Vagina (tissue), 2 donors: ENCODE measurements around the gene ATRN. TPM values are rescaled to one million over a fixed set of nuclear protein-coding genes. Genes with fewer than 3 reads are reported as not detected.

ENCODE experiments used
- DNase-seq, 2 donors: peaks; one replicate each; pipeline ENCODE4 v3.0.0-alpha.2; 2017; ENCODE audit errors: extremely low spot score in 2 of 2
- H3K27ac ChIP-seq: fragments of 200-600 bp; sonication (generic); one replicate; pipeline ENCODE4 v1.5.1; 2019
- H3K27me3 ChIP-seq: fragments of 200-600 bp; sonication (generic); one replicate; pipeline ENCODE4 v1.5.1; 2019
- H3K36me3 ChIP-seq, 2 donors: fragments of 200-600 bp; sonication (generic); one replicate each; pipeline ENCODE4 v1.5.1; 2017 to 2019
- H3K4me1 ChIP-seq: fragments of 200-600 bp; sonication (generic); one replicate; pipeline ENCODE4 v1.5.1; 2019
- H3K4me3 ChIP-seq, 2 donors: fragments of 200-600 bp; sonication (generic); 1 replicate in 1 of 2; 2 replicates in 1 of 2; pipeline ENCODE4 v1.5.1; 2016 to 2019
- H3K9me3 ChIP-seq: fragments of 200-600 bp; sonication (generic); one replicate; pipeline ENCODE4 v1.5.1; 2019
- POLR2A ChIP-seq, 2 donors: fragments of 450-650 bp; IDR thresholded peaks; one replicate each; pipeline ENCODE4 v1.6.1; 2017; ENCODE audit warnings: antibody characterized with exemption in 2 of 2, mild to moderate bottlenecking in 2 of 2, moderate library complexity in 2 of 2
- POLR2AphosphoS5 ChIP-seq, 2 donors: sonication (generic); formaldehyde crosslinking; IDR thresholded peaks; one replicate each; pipeline ENCODE4 v1.9.0; 2017; ENCODE audit warnings: antibody characterized with exemption in 2 of 2, mild to moderate bottlenecking in 2 of 2, low read depth in 1 of 2; ENCODE audit not compliant: insufficient read depth in 1 of 2
- intact Hi-C: fragments of 100-400 bp; cut with DNase I; formaldehyde crosslinking; loops from one replicate; pipeline ENCODE4 v1.15.1; 2023
- total RNA-seq: library from RNA; depleted of rRNA; stranded (reverse); fragments of >200 nt; gene quantifications from one replicate; pipeline ENCODE4 v1.2.3, GENCODE V29; 2016
- TF ChIP-seq, protein P1 (sequence below), 3 experiments: fragments of 450-650 bp in 2 of 3; fragments of 200-600 bp in 1 of 3; sonication (generic) in 1 of 3; IDR thresholded peaks; one replicate each; pipeline ENCODE4 v1.5.1; 2017 to 2019; ENCODE audit warnings: antibody characterized with exemption in 3 of 3, mild to moderate bottlenecking in 2 of 3, moderate library complexity in 2 of 3

The ATRN gene
- total RNA-seq, 1 donor from 2014 or later, result 22.8 TPM

DNA sequence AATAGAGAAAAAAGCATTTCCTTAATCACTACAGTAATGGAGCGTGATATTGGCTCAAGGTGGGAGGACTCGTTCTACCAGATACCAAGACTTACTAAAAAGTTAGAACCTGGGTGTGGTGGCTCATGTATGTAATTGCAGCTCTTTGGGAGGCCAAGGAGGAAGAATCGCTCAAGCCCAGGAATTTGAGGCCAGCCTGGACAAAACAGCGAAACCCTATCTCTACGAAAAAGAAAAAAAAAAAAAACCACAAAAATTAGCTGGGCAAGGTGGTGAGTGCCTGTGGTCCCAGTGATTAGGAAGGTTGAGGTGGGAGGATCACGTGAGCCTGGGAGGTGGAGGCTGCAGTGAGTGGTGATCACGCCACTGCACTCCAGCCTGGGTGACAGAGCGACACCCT lies 24.0 kb upstream of the ATRN start:
- H3K27me3 ChIP-seq, result no peaks in the 10 kb centered on the region
- H3K4me3 ChIP-seq, result no peak overlapping the region
- H3K36me3 ChIP-seq, result no peaks in the 10 kb centered on the region
- TF ChIP-seq, protein P1, sequence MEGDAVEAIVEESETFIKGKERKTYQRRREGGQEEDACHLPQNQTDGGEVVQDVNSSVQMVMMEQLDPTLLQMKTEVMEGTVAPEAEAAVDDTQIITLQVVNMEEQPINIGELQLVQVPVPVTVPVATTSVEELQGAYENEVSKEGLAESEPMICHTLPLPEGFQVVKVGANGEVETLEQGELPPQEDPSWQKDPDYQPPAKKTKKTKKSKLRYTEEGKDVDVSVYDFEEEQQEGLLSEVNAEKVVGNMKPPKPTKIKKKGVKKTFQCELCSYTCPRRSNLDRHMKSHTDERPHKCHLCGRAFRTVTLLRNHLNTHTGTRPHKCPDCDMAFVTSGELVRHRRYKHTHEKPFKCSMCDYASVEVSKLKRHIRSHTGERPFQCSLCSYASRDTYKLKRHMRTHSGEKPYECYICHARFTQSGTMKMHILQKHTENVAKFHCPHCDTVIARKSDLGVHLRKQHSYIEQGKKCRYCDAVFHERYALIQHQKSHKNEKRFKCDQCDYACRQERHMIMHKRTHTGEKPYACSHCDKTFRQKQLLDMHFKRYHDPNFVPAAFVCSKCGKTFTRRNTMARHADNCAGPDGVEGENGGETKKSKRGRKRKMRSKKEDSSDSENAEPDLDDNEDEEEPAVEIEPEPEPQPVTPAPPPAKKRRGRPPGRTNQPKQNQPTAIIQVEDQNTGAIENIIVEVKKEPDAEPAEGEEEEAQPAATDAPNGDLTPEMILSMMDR (IDR thresholded peaks at IDR 0.05), result no peak
- peak in 1 of 2 donors; percentile 34 for TF ChIP-seq POLR2AphosphoS5 (IDR thresholded peaks at IDR 0.05; ENCODE audit: insufficient read depth in 1 of 2, low read depth in 1 of 2)
- H3K27ac ChIP-seq, result no peak overlapping the region
- no peaks in the 10 kb centered on the region for H3K4me1 ChIP-seq
- no peak for DNase-seq
- no peaks in the 10 kb centered on the region for H3K9me3 ChIP-seq
- intact Hi-C loops, result no loop called here

DNA sequence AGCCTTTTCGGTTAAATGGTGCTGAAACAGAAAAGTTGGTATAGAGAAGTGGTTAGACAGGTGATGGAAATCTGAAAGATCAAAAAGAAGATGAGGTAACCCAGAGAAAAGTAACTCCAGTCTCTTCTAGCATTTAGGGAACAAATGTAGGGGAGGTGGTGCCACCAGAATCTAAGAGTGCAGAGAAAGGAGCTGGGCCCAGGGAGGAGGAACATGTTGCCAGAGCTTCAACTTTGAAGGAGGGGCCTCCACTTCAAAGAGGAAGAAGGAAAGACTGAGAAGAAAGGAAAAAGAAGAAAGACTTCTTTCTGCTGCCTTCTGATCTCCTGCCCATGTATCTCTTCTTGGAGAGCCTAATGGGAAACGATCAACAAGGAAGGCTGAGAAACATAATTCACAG lies 23.5 kb upstream of the ATRN start:
- no peaks in the 10 kb centered on the region for H3K4me1 ChIP-seq
- TF ChIP-seq, protein P1 (IDR thresholded peaks at IDR 0.05), result no peak
- TF ChIP-seq POLR2A (IDR thresholded peaks at IDR 0.05) (no peak), POLR2AphosphoS5 (IDR thresholded peaks at IDR 0.05; ENCODE audit: insufficient read depth in 1 of 2, low read depth in 1 of 2) (no peak)
- no peaks in the 10 kb centered on the region for H3K9me3 ChIP-seq
- H3K27me3 ChIP-seq, result no peaks in the 10 kb centered on the region
- H3K36me3 ChIP-seq, result no peaks in the 10 kb centered on the region
- intact Hi-C loops, result no loop called here
- DNase-seq, result no peak
- no peak overlapping the region for H3K27ac ChIP-seq
- H3K4me3 ChIP-seq, result no peak overlapping the region

DNA sequence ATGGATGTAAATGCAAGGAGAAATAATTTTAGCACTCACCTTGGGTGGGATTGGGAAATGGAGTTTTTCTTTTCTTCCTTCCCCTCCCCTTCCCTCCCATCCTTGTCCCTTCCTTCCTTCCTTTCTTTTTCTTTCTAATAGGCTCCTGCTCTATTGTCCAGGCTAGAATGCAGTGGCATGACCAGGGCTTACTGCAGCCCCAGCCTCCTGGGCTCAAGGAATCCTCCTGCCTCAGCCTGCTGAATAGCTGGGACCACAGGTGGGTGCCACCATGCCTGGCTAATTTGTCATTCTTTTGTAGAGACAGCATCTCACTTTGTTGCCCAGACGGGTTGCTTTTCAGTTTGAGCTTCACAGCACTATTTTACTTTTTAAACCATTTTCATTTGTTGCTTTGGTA lies 21.5 kb upstream of the ATRN start:
- DNase-seq, result no peak
- no peaks in the 10 kb centered on the region for H3K4me1 ChIP-seq
- TF ChIP-seq, protein P1 (IDR thresholded peaks at IDR 0.05), result no peak
- TF ChIP-seq POLR2A (IDR thresholded peaks at IDR 0.05) (no peak), POLR2AphosphoS5 (IDR thresholded peaks at IDR 0.05; ENCODE audit: insufficient read depth in 1 of 2, low read depth in 1 of 2) (no peak)
- H3K27ac ChIP-seq, result no peak overlapping the region
- H3K4me3 ChIP-seq, result no peak overlapping the region
- no peaks in the 10 kb centered on the region for H3K9me3 ChIP-seq
- no peaks in the 10 kb centered on the region for H3K27me3 ChIP-seq
- intact Hi-C loops, result no loop called here
- no peaks in the 10 kb centered on the region for H3K36me3 ChIP-seq

DNA sequence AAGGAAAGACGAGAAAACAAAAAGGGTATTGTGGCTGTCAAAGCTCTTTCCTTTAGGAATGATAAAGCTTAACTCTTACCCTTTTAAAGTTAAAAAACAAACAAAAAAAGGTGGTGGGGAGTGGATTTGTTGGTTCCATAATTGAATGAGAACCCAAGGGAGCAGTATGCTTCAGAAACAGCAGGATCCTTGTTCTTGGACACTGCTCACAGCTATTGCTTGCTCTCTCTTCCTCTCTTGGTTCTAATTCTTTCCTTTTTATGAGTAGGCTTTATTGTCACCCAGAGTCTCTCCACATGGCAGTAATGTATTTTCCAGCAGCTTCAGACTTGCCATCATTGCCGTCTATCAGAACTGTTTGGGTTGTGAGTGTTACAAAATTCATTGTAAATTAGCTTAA lies 18.7 kb upstream of the ATRN start:
- no peak for DNase-seq
- Histone ChIP-seq H3K27me3 (no peaks in the 10 kb centered on the region), H3K4me3 (no peak overlapping the region), H3K36me3 (no peaks in the 10 kb centered on the region), H3K9me3 (no peaks in the 10 kb centered on the region), H3K27ac (no peak overlapping the region), H3K4me1 (no peaks in the 10 kb centered on the region)
- TF ChIP-seq POLR2A (IDR thresholded peaks at IDR 0.05), result no peak
- intact Hi-C loops, result no loop called here

DNA sequence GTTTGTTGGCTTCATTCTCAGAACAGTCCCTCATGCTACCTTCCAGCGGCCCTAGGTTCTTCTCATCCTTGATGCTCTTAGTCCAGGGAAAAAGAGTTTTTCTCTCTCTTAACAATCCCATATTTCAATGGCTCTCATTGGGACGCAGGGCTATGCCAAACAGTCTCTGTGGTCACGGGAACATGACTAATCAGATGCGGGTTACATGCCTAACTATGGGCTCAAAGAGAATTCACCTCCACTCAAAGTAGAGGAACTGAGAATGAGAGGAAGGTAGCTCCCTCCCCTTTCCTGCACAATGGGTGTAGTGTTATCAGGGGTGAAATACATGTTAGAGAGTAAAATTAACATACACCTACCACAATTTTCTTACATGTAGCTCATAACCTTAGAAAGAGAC lies 18.1 kb upstream of the ATRN start:
- Histone ChIP-seq H3K27me3 (no peaks in the 10 kb centered on the region), H3K4me3 (no peak overlapping the region)
- no peak for DNase-seq

More for the DNA sequence above, 18.1 kb upstream of the ATRN start:
- Histone ChIP-seq H3K27ac (no peak overlapping the region), H3K9me3 (no peaks in the 10 kb centered on the region), H3K36me3 (no peaks in the 10 kb centered on the region), H3K4me1 (no peaks in the 10 kb centered on the region)
- no peak for TF ChIP-seq POLR2AphosphoS5 (IDR thresholded peaks at IDR 0.05; ENCODE audit: insufficient read depth in 1 of 2, low read depth in 1 of 2)
- TF ChIP-seq POLR2A (IDR thresholded peaks at IDR 0.05), result no peak
- TF ChIP-seq, protein P1 (IDR thresholded peaks at IDR 0.05), result no peak
- intact Hi-C loops, result no loop called here
